GM18499 (cell line): ENCODE data around the gene DHCR24.

Experiments used
- ATAC-seq: cut with Tn5 transposase; IDR thresholded peaks from one replicate; pipeline ENCODE4 v1.9.1; 2021; ENCODE audit warnings: moderate number of reproducible peaks; ENCODE audit not compliant: insufficient read depth, unreplicated experiment

DHCR24 gene

DNA sequence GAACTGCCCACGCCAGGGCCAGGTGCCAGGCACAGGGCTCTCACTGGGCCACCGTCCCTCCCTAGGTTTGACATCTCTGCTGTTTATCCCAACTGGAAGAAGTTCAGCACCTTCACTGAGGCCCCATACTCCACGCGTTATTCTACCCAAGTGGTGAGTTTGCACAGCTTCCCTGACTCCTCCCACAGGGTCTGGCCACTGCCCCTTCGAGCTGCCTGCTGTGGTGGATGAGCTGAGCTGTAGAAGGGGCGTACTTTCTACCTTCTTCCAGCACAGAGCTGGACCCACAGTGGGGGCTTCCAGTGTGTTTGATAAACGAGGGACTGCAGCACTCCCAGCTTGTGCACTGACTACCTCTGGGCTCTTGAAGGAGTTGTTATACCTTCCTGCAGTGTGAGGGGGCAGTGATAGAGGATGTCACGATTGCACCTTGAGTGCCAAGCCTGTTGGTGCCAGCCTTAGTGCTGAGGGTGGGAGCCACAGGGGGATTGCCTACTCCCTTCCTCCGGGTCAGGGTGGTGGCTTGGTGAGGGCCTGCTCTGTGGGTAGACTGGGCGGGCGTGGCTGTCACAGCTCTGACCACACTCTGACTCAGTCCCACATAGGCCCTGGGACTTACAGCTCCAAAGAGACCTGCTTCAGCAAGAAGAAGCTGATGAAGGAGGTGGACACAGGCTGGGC, 79.9 kb downstream of the DHCR24 start:
- no peak for ATAC-seq

DNA sequence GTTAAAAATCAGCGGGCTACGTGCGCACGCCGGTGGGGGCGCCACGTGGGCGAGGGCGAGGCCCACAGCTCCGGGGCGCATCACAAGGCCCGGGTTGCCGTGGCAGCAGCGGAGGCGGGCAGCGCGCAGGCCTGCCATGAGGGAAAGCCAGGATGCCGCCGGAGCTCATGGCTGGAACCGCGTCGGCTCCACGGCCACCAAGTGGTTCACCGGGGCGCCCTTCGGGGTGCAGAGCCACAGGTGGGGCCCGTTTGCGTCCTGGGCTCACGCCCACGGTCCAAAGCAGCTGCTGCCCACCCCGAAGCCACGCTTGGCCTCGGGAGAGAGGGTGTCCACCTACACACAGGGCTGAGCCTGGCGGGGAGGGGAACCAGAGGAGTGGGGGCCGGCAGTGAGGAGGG, 81.0 kb downstream of the DHCR24 start:
- ATAC-seq: no peak

DNA sequence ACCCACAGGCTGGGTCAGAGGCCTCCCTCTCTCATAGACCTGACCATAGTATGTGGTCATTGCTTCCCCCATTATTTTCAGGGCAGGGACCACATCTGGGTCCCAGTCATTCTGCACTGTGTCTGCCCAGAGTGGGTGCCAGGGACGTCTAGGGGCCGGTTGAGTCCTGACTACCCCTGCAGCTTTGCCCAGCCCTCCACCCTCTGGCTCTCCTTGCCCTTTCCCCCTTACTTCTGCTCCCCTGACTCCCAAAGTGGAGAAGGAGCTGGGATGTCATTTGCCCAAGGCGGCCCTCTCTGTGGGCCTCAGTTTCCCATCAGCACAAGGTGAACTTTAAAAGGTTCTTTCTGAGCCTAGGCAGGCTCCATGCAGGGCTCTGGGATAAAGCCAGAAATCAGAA, 81.5 kb downstream of the DHCR24 start:
- no peak for ATAC-seq

DNA sequence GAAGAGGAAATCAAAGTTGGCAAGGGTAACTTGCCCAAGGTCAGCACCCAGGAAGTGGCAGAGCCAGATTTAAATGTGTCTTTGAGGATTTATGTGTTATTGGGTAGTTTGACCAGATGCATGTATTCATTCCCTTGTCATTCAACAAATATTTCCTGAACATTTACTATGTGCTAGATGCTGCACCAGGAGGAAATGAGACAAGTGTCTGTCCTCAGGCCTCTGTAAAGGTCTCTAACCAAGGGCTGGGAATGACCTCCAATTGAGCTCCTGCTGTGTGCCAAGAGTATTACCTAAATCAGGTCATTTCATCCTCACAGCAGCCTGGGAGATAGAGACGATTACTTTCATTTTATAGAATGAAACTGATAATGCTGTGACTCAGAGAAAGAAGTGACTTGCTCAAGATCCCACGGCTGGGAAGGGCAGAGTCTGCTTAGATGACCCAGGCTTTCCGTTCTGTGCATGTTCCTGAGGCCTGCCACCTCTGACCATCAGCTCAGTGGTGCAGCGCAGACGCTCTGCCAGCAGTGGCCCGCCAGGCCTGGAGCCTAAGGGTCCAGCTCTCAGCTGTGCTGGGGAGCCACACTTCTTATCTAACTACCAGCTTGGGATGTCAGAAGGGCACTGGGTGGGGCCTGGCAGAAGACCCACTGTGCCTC, 82.4 kb downstream of the DHCR24 start:
- no peak for ATAC-seq

DNA sequence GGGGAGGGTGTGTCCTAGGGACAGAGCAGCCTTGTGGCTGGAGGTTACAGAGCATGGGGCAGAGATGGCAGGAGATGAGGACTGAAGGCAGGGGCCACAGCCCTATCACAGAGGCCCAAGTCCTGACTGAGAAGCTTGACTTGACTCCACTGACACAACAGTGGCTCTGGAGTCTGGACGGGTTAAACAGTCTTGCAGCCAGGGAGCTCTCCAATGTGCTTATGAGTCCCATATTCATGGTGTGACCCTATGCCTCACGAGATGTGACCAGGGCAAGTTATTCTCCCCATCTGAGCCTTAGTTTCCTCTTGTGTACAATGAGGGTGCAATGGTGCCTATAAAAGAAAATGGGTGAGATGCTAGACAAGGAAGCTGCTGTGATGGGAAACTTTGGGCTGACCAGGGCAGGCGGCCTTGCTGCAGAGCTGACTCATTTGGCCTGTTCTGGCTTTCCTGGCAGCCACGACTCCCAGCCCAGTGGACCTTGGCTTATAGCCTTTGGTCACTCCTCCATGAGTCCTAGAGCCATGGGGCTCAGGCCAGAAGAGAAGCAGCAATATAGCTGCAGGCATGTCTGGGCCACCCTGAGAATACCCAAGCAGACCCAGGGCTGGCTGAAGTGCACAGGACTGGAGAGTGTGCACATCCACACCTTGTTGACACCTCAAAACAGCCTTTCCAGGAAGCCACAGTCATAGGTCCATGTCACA, 83.1 kb downstream of the DHCR24 start:
- ATAC-seq: no peak

DNA sequence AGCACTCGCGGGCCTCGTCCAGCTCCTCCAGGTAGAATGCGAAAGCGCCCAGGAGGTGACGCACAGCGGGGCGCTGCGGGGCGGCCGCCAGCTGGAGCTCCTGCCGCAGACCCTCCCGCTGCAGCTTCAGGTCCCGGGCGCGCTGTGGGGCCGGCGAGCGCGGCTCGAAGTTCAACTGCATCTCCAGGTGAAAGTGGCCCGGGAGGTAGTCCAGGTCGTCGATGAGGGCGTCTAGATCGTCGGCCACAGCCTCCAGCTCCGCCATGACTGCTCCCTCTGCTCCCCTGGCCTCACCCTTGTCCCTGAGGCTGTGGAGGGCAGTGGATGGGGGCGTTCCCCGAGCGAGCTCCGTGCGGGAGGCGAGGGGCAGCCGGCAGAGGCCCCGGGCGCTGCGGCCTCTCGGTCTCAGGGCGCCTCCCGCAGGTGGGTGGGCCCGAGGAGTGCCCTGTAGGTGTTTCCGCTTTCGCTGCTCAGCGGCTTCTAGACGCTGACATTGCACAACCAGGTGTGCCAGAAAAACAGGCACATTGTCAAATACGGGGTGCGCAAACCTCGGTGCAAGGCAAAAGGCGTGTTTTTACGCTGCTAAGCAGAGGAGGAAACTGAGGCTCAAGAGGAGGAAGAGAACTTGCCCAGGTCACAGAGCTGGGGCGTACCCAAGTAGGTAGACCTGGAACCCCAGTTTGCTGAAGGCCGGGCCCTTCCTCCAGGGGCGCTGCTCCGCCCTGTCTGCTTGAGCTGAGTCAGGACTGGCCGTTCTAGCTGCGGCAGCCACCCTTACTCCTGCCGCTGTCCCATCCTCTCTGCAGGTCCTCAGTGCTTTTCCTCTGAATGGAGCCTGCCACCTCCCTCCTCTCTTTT, 85.9 kb downstream of the DHCR24 start, which contains the start of gene TTC22:
TSS of gene TTC22 (minus strand) at position 425 of the 861 bp plus-strand sequence. CDS start at position 265, 160 bp downstream.
- ATAC-seq: peak; percentile 60

DNA sequence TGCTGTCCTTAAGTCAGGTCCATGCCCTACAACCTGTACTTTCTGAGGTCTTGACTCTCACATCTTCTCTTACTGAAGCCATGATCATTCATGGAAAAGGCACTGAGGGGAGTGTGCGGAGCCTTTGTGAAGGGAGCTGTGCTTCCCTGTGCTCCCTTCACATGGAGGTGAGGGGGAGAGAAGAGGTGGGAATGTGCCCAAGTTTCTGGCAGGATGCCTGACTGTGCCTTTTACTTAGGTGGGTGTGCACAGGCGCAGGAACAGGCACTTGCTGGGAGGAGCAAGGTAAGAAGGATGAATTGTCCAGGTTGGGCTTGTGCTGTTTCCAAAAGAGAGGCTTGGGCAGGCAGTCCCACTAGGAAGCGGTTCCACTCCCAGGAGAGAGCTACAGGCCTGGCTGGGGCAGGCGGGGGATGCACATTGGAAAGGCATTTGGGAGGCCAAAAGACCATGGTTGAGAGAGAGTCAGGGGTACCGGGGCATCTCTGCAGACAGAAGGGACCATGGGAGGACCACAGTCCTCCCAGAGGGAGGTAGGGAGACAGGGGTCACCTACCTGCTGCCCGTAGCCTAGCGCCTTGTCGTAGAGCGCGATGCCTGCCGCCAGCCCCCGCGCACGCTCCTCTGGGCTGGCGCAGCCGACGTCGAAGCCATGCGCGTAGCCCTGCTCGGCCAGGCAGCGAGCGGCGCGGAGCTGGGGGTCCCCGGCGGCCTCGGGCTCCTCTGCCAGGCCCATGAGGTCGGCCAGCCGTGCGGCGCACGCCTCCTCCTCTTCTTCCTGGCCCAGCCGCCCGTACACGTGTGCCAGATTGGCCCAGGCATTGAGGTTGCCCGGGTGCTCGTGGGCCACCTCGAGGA, 86.7 kb downstream of the DHCR24 start:
- no peak for ATAC-seq
